ENCODE data around the gene GRID2. TPM values are rescaled to one million over a fixed set of nuclear protein-coding genes. Genes with fewer than 3 reads are reported as not detected.

GRID2 gene
- total and polyA plus RNA-seq, 8 donors: 6.4 TPM; not detected in 7

- no peak overlapping the region for H3K27ac ChIP-seq
- no peaks in the 10 kb centered on the region for H3K27me3 ChIP-seq
- no peak overlapping the region for H3K4me3 ChIP-seq
- DNase-seq: no peak
- no peaks in the 10 kb centered on the region for H3K36me3 ChIP-seq
- intact Hi-C loops (cut with DNase I; ENCODE audit: low total_unique reads): no loop called here
- TF ChIP-seq POLR2AphosphoS5 (IDR thresholded peaks at IDR 0.05): no peak
- H3K4me1 ChIP-seq: peaks cover 0 to 7% (median 2%) of the 10 kb centered on the region in 4 donors
- no peaks in the 10 kb centered on the region for H3K9me3 ChIP-seq
These were observed 1469.1 kb downstream of the GRID2 start for GRCh38 chr4:93772858-93773257.

- Histone ChIP-seq H3K27ac (no peak overlapping the region), H3K36me3 (no peaks in the 10 kb centered on the region), H3K4me1 (peaks cover 0 to 7% (median 2%) of the 10 kb centered on the region in 4 donors), H3K9me3 (no peaks in the 10 kb centered on the region), H3K27me3 (no peaks in the 10 kb centered on the region), H3K4me3 (no peak overlapping the region)
- intact Hi-C loops (cut with DNase I; ENCODE audit: low total_unique reads): no loop called here
- TF ChIP-seq CTCF (IDR thresholded peaks at IDR 0.05) (no peak), POLR2A (IDR thresholded peaks at IDR 0.05) (no peak), POLR2AphosphoS5 (IDR thresholded peaks at IDR 0.05) (no peak), EP300 (IDR thresholded peaks at IDR 0.05) (no peak)
- WGBS, 5 donors: 77 to 85% (median 79%) methylated on average over 3 of the region's 3 CpGs
- DNase-seq: no peak
These were observed 1471.8 kb downstream of the GRID2 start for GRCh38 chr4:93775551-93775950.

GRCh38 chr4:93776386-93777080 lies 1472.8 kb downstream of the GRID2 start:
- Histone ChIP-seq H3K27ac (no peak overlapping the region), H3K4me3 (no peak overlapping the region), H3K27me3 (no peaks in the 10 kb centered on the region), H3K9me3 (no peaks in the 10 kb centered on the region), H3K4me1 (peaks cover 0 to 7% (median 2%) of the 10 kb centered on the region in 4 donors), H3K36me3 (no peaks in the 10 kb centered on the region)
- no peak for DNase-seq
- TF ChIP-seq EP300 (IDR thresholded peaks at IDR 0.05): no peak
- intact Hi-C loops (cut with DNase I; ENCODE audit: low total_unique reads): no loop called here
- WGBS, 5 donors: 51 to 58% (median 55%) methylated on average over 4 of the region's 4 CpGs

- intact Hi-C loops (cut with DNase I; ENCODE audit: low total_unique reads): no loop called here
- H3K4me1 ChIP-seq: peaks cover 0 to 4% (median 1%) of the 10 kb centered on the region in 4 donors
- no peaks in the 10 kb centered on the region for H3K27me3 ChIP-seq
- no peaks in the 10 kb centered on the region for H3K36me3 ChIP-seq
- no peak for DNase-seq
- H3K4me3 ChIP-seq: no peak overlapping the region
- no peaks in the 10 kb centered on the region for H3K9me3 ChIP-seq
- WGBS, 5 donors: 82 to 96% (median 93%) methylated on average over 1 of the region's 1 CpG
- TF ChIP-seq POLR2A (IDR thresholded peaks at IDR 0.05) (no peak), POLR2AphosphoS5 (IDR thresholded peaks at IDR 0.05) (no peak), EP300 (IDR thresholded peaks at IDR 0.05) (no peak), CTCF (IDR thresholded peaks at IDR 0.05) (no peak)
- H3K27ac ChIP-seq: no peak overlapping the region
These were observed 1473.3 kb downstream of the GRID2 start for GRCh38 chr4:93777081-93777460.

GRCh38 chr4:93779228-93779627 lies 1475.5 kb downstream of the GRID2 start:
- intact Hi-C loops (cut with DNase I; ENCODE audit: low total_unique reads): no loop called here
- 61 to 84% (median 70%) methylated on average over 2 of the region's 2 CpGs for WGBS, 5 donors
- Histone ChIP-seq H3K36me3 (no peaks in the 10 kb centered on the region), H3K27ac (no peak overlapping the region), H3K4me3 (no peak overlapping the region), H3K4me1 (no peaks in the 10 kb centered on the region), H3K27me3 (no peaks in the 10 kb centered on the region), H3K9me3 (no peaks in the 10 kb centered on the region)
- TF ChIP-seq CTCF (IDR thresholded peaks at IDR 0.05): no peak
- no peak for TF ChIP-seq EP300 (IDR thresholded peaks at IDR 0.05)
- TF ChIP-seq POLR2AphosphoS5 (IDR thresholded peaks at IDR 0.05): no peak
- no peak for TF ChIP-seq POLR2A (IDR thresholded peaks at IDR 0.05)
- DNase-seq: no peak

Data from stomach (tissue), 9 donors.